Glutamatergic neuron (in vitro differentiated cells): ENCODE data around the gene PLPPR3. TPM values are rescaled to one million over a fixed set of nuclear protein-coding genes. Genes with fewer than 3 reads are reported as not detected.

ENCODE experiments used
- DNase-seq: peaks from one replicate; pipeline ENCODE4 v3.0.0; 2022
- H3K27ac Mint-ChIP-seq: one replicate; pipeline ENCODE4 v1.8.0; 2020; ENCODE audit warnings: mild to moderate bottlenecking, mixed read lengths, inconsistent platforms; ENCODE audit not compliant: unreplicated experiment
- H3K27me3 Mint-ChIP-seq: one replicate; pipeline ENCODE4 v1.8.0; 2020; ENCODE audit warnings: mild to moderate bottlenecking, moderate library complexity, mixed read lengths, inconsistent platforms; ENCODE audit not compliant: unreplicated experiment
- H3K36me3 Mint-ChIP-seq: one replicate; pipeline ENCODE4 v1.8.0; 2020; ENCODE audit warnings: mild to moderate bottlenecking, mixed read lengths, inconsistent platforms; ENCODE audit not compliant: unreplicated experiment
- H3K4me1 Mint-ChIP-seq: one replicate; pipeline ENCODE4 v1.8.0; 2020; ENCODE audit warnings: mild to moderate bottlenecking, low read depth, mixed read lengths, inconsistent platforms; ENCODE audit not compliant: unreplicated experiment
- H3K4me3 Mint-ChIP-seq: one replicate; pipeline ENCODE4 v1.8.0; 2020; ENCODE audit warnings: mild to moderate bottlenecking, mixed read lengths, inconsistent platforms; ENCODE audit not compliant: unreplicated experiment
- H3K9me3 Mint-ChIP-seq: one replicate; pipeline ENCODE4 v1.8.0; 2020; ENCODE audit warnings: mild to moderate bottlenecking, moderate library complexity, mixed read lengths, inconsistent platforms; ENCODE audit not compliant: unreplicated experiment
- CTCF ChIP-seq: fragments of 200-600 bp; sonication (generic); IDR thresholded peaks from one replicate; pipeline ENCODE4 v1.5.0; 2021; ENCODE audit not compliant: partially characterized antibody, unreplicated experiment
- total RNA-seq: library from RNA; stranded (reverse); fragmentation: NEBNext Ultra II Directional; extraction: Animal tissue kit (Norgen Biotek cat#: 25700); gene quantifications from one replicate; pipeline ENCODE4 v1.2.1, GENCODE V29; 2021; ENCODE audit not compliant: unreplicated experiment

The PLPPR3 gene
- total RNA-seq, 1 donor from 2014 or later: 392 TPM

GRCh38 chr19:868458-869244 lies 46.9 kb upstream of the PLPPR3 start:
- no peak for DNase-seq
- no peak overlapping the region for H3K27ac Mint-ChIP-seq

GRCh38 chr19:867855-868457 lies 46.2 kb upstream of the PLPPR3 start:
- TF ChIP-seq CTCF: no peak
- peak overlapping the region; percentile 69 for H3K4me3 Mint-ChIP-seq
- H3K36me3 Mint-ChIP-seq: peaks cover 5% of the 10 kb centered on the region
- peaks cover 13% of the 10 kb centered on the region for H3K27me3 Mint-ChIP-seq
- peaks cover 6% of the 10 kb centered on the region for H3K4me1 Mint-ChIP-seq
- H3K27ac Mint-ChIP-seq: no peak overlapping the region
- H3K9me3 Mint-ChIP-seq: peaks cover 17% of the 10 kb centered on the region
- DNase-seq: no peak

More at GRCh38 chr19:868458-869244, 46.9 kb upstream of the PLPPR3 start:
- Mint-ChIP-seq H3K9me3 (peaks cover 14% of the 10 kb centered on the region), H3K27me3 (peaks cover 10% of the 10 kb centered on the region), H3K36me3 (peaks cover 5% of the 10 kb centered on the region), H3K4me1 (peaks cover 6% of the 10 kb centered on the region), H3K4me3 (no peak overlapping the region)
- TF ChIP-seq CTCF: no peak

GRCh38 chr19:867301-867793 lies 45.6 kb upstream of the PLPPR3 start:
- Mint-ChIP-seq H3K27ac (peak overlapping the region; percentile 87), H3K27me3 (peaks cover 16% of the 10 kb centered on the region), H3K4me1 (peaks cover 6% of the 10 kb centered on the region), H3K4me3 (peak overlapping the region; percentile 69), H3K9me3 (peaks cover 17% of the 10 kb centered on the region), H3K36me3 (peaks cover 5% of the 10 kb centered on the region)
- TF ChIP-seq CTCF: no peak
- peak; percentile 62 for DNase-seq

- H3K4me3 Mint-ChIP-seq: no peak overlapping the region
- H3K27ac Mint-ChIP-seq: no peak overlapping the region
- H3K27me3 Mint-ChIP-seq: peaks cover 16% of the 10 kb centered on the region
- DNase-seq: no peak
- peaks cover 5% of the 10 kb centered on the region for H3K36me3 Mint-ChIP-seq
- H3K9me3 Mint-ChIP-seq: peaks cover 17% of the 10 kb centered on the region
- TF ChIP-seq CTCF: no peak
- peaks cover 6% of the 10 kb centered on the region for H3K4me1 Mint-ChIP-seq
These were observed 45.1 kb upstream of the PLPPR3 start for GRCh38 chr19:866769-867300.

- H3K27ac Mint-ChIP-seq: no peak overlapping the region
- peaks cover 5% of the 10 kb centered on the region for H3K36me3 Mint-ChIP-seq
- peaks cover 12% of the 10 kb centered on the region for H3K9me3 Mint-ChIP-seq
- peaks cover 14% of the 10 kb centered on the region for H3K27me3 Mint-ChIP-seq
- TF ChIP-seq CTCF: no peak
- no peak overlapping the region for H3K4me3 Mint-ChIP-seq
- peaks cover 4% of the 10 kb centered on the region for H3K4me1 Mint-ChIP-seq
- no peak for DNase-seq
These were observed 41.5 kb upstream of the PLPPR3 start for GRCh38 chr19:863315-863620.
